ENCODE measurements around the gene SKA3.
"Not testable (repeated sequence)": the region's sequence is repeated elsewhere in the genome, so short reads cannot be mapped to it uniquely, and the experiment has no call there.

The SKA3 gene

GRCh38 chr13:21147827-21148226, 28.5 kb downstream of the SKA3 start:
- no peak for DNase-seq
- peaks cover 14% of the 10 kb centered on the region for H3K4me1 Mint-ChIP-seq
- CTCF ChIA-PET, result no interaction called here
- no peaks in the 10 kb centered on the region for H3K27me3 Mint-ChIP-seq
- peaks cover 37% of the 10 kb centered on the region for H3K36me3 Mint-ChIP-seq
- no peak overlapping the region for H3K4me3 Mint-ChIP-seq
- no peaks in the 10 kb centered on the region for H3K9me3 Mint-ChIP-seq
- no peak overlapping the region for H3K27ac Mint-ChIP-seq

GRCh38 chr13:21142766-21143165, 33.6 kb downstream of the SKA3 start:
- no peak for DNase-seq
- Mint-ChIP-seq H3K4me1 (peaks cover 43% of the 10 kb centered on the region), H3K4me3 (peak overlapping the region; percentile 53), H3K9me3 (no peaks in the 10 kb centered on the region), H3K36me3 (peaks cover 40% of the 10 kb centered on the region), H3K27me3 (no peaks in the 10 kb centered on the region), H3K27ac (peak overlapping the region; percentile 81)
- CTCF ChIA-PET, result interaction anchor here (0.6 kb wide), 1 partner anchor 32 kb away, joined by 3 read pairs; no protein-coding TSS in a partner anchor

DNA sequence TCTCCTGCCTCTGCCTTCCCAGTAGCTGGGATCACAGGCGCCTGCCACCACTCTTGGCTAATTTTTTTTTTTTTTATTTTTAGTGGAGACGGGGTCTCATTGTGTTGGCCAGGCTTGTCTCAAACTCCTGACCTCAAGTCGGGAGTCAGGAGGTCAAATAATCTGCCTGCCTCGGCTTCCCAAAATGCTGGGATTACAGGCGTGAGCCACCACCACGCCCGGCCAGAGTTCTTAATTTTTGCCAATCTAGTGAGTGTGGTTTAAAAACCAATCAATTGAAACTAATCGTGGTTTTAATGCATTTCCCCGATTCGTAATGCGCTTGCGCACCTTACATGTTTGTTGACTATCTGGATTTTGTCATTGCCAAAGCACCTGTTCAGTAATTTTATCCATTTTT, 37.0 kb downstream of the SKA3 start:
- no peak for DNase-seq
- Mint-ChIP-seq H3K4me1 (peaks cover 41% of the 10 kb centered on the region), H3K27me3 (peaks cover 16% of the 10 kb centered on the region), H3K4me3 (peak overlapping the region; percentile 87), H3K27ac (peak overlapping the region; percentile 94), H3K9me3 (no peaks in the 10 kb centered on the region), H3K36me3 (peaks cover 20% of the 10 kb centered on the region)
- CTCF ChIA-PET, result no interaction called here

- Mint-ChIP-seq H3K4me1 (peaks cover 36% of the 10 kb centered on the region), H3K9me3 (no peaks in the 10 kb centered on the region), H3K27me3 (peaks cover 19% of the 10 kb centered on the region), H3K4me3 (peak overlapping the region; percentile 48), H3K36me3 (peaks cover 17% of the 10 kb centered on the region), H3K27ac (peak overlapping the region; percentile 24)
- CTCF ChIA-PET, result interaction anchor here (0.6 kb wide), 1 partner anchor 195 kb away, joined by 3 read pairs; no protein-coding TSS in a partner anchor
- no peak for DNase-seq
These were observed 37.8 kb downstream of the SKA3 start for GRCh38 chr13:21138561-21138960.

- CTCF ChIA-PET, result no interaction called here
- no peak for DNase-seq
- Mint-ChIP-seq H3K27ac (no peak overlapping the region), H3K4me1 (peaks cover 29% of the 10 kb centered on the region), H3K9me3 (no peaks in the 10 kb centered on the region), H3K27me3 (peaks cover 23% of the 10 kb centered on the region), H3K36me3 (peaks cover 8% of the 10 kb centered on the region), H3K4me3 (no peak overlapping the region)
These were observed 38.7 kb downstream of the SKA3 start for GRCh38 chr13:21137696-21138095.

GRCh38 chr13:21135833-21136232, 40.5 kb downstream of the SKA3 start:
- not testable (repeated sequence) for DNase-seq, H3K4me3 Mint-ChIP-seq, H3K27ac Mint-ChIP-seq, H3K36me3 Mint-ChIP-seq, H3K9me3 Mint-ChIP-seq
- peaks cover 38% of the 10 kb centered on the region for H3K27me3 Mint-ChIP-seq
- CTCF ChIA-PET, result interaction anchor here (1.4 to 2.9 kb wide), 2 partner anchors 193 to 198 kb away, joined by 3 to 22 read pairs; no protein-coding TSS in a partner anchor
- H3K4me1 Mint-ChIP-seq, result peaks cover 13% of the 10 kb centered on the region

GRCh38 chr13:21134475-21134874, 41.9 kb downstream of the SKA3 start:
- CTCF ChIA-PET, result interaction anchor here (1.4 to 2.9 kb wide), 3 partner anchors 45 to 196 kb away, joined by 3 to 22 read pairs (median 3); no protein-coding TSS in a partner anchor
- Mint-ChIP-seq H3K27me3 (peaks cover 44% of the 10 kb centered on the region), H3K4me1 (peaks cover 5% of the 10 kb centered on the region), H3K27ac (no peak overlapping the region), H3K9me3 (no peaks in the 10 kb centered on the region), H3K4me3 (no peak overlapping the region), H3K36me3 (no peaks in the 10 kb centered on the region)
- no peak for DNase-seq

GRCh38 chr13:21133077-21133476, 43.3 kb downstream of the SKA3 start:
- CTCF ChIA-PET, result interaction anchor here (1.5 to 2.9 kb wide), 2 partner anchors 47 to 190 kb away, joined by 3 to 22 read pairs; no protein-coding TSS in a partner anchor
- no peak overlapping the region for H3K4me3 Mint-ChIP-seq

GRCh38 chr13:21130116-21130515, 46.2 kb downstream of the SKA3 start:
- Mint-ChIP-seq H3K9me3 (no peaks in the 10 kb centered on the region), H3K27ac (no peak overlapping the region), H3K36me3 (no peaks in the 10 kb centered on the region), H3K4me3 (no peak overlapping the region), H3K4me1 (no peaks in the 10 kb centered on the region), H3K27me3 (peaks cover 42% of the 10 kb centered on the region)
- CTCF ChIA-PET, result no interaction called here
- no peak for DNase-seq

More at GRCh38 chr13:21133077-21133476, 43.3 kb downstream of the SKA3 start:
- no peaks in the 10 kb centered on the region for H3K9me3 Mint-ChIP-seq
- DNase-seq, result no peak
- H3K27ac Mint-ChIP-seq, result no peak overlapping the region
- no peaks in the 10 kb centered on the region for H3K36me3 Mint-ChIP-seq
- H3K4me1 Mint-ChIP-seq, result no peaks in the 10 kb centered on the region
- H3K27me3 Mint-ChIP-seq, result peaks cover 44% of the 10 kb centered on the region

DNA sequence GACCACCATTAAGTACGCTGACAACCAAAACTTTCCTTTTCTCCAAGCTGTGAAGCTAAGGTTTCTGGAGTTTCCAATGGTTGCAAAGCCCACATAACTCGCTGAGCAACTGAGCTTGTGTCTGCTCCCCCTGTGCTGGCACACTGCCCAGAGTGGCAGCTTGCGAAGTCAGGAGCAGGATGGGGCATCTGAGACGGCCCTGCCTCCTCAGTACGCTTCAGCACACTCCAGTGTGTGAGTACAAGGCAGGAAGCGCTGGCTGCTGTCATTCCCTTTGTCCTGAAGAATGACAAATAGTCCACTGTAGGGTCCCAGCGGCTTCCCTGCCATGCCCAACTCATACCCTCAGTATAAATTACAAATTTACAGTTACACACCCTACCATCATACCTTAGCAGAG, 51.5 kb downstream of the SKA3 start:
- Mint-ChIP-seq H3K36me3 (no peaks in the 10 kb centered on the region), H3K27me3 (peaks cover 12% of the 10 kb centered on the region), H3K27ac (no peak overlapping the region), H3K9me3 (no peaks in the 10 kb centered on the region), H3K4me1 (no peaks in the 10 kb centered on the region), H3K4me3 (no peak overlapping the region)
- CTCF ChIA-PET, result interaction anchor here (0.6 kb wide), 1 partner anchor 14 kb away, joined by 3 read pairs; no protein-coding TSS in a partner anchor
- DNase-seq, result no peak

DNA sequence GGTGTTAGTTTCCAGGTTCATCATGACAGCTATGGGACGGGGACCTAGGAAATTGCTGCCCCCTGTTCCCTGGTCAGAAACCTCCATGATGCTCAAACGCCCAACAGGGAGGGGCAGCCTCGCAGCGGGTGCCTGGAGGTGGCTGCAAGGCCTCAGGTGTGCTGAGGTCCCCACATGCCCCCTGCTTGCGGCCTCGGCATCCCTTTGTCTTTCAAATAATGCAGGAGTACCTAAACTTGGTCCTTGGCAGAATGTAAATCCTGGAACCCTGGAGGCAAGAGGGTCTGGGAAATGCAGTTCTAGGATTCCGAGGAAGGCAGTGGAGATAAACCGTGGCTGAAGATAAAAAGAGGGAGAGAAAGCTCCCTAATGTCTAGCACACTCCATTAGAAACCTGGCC, 52.4 kb downstream of the SKA3 start:
- DNase-seq, result no peak
- Mint-ChIP-seq H3K4me1 (no peaks in the 10 kb centered on the region), H3K36me3 (no peaks in the 10 kb centered on the region), H3K4me3 (no peak overlapping the region), H3K27ac (no peak overlapping the region), H3K9me3 (no peaks in the 10 kb centered on the region), H3K27me3 (peaks cover 12% of the 10 kb centered on the region)
- CTCF ChIA-PET, result no interaction called here

- Mint-ChIP-seq H3K9me3 (no peaks in the 10 kb centered on the region), H3K4me3 (no peak overlapping the region), H3K27me3 (peaks cover 1% of the 10 kb centered on the region), H3K27ac (no peak overlapping the region), H3K4me1 (no peaks in the 10 kb centered on the region), H3K36me3 (no peaks in the 10 kb centered on the region)
- no peak for DNase-seq
- CTCF ChIA-PET, result no interaction called here
These were observed 54.7 kb downstream of the SKA3 start for GRCh38 chr13:21121616-21122015.

DNA sequence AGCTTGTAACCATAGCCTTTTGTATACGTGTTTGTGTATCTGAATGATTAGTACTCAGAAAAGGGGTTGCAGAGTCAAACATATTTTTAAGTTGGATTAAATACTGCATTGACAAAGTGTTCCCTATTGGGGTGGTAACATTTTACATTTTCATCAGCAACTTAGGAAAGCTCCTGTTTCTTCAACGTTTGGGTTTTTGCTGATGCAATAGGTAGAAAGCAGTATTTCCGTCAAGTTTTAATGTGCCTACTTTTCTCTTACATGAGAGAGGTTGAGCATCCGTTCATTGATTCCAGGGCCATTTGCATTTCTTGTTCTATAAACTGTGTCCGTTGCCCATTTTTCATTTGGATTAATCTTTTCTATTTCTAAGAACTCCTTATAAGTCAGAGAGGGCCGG, 56.2 kb downstream of the SKA3 start:
- Mint-ChIP-seq H3K27me3 (no peaks in the 10 kb centered on the region), H3K27ac (no peak overlapping the region), H3K9me3 (no peaks in the 10 kb centered on the region), H3K4me3 (no peak overlapping the region), H3K4me1 (no peaks in the 10 kb centered on the region), H3K36me3 (no peaks in the 10 kb centered on the region)
- no peak for DNase-seq
- CTCF ChIA-PET, result no interaction called here

DNA sequence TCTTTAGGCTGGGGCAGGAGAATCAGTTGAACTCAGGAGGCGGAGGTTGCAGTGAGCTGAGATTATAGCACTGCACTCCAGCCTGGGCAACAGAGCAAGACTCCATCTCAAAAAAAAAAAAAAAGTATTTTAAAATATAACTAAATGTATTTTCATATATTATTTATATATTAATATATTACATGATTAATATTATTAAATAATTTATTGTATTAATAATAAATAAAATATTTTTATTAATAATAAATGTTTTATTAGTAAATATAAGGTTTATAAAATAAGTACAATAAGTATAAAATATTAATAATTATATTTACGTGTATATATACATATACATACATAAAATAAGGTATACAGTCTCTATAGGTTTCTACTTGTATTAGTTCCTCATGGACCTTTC, 56.8 kb downstream of the SKA3 start:
- no peaks in the 10 kb centered on the region for H3K9me3 Mint-ChIP-seq
- H3K4me1 Mint-ChIP-seq, result no peaks in the 10 kb centered on the region
- CTCF ChIA-PET, result no interaction called here
- no peak overlapping the region for H3K27ac Mint-ChIP-seq
- H3K27me3 Mint-ChIP-seq, result no peaks in the 10 kb centered on the region
- H3K36me3 Mint-ChIP-seq, result no peaks in the 10 kb centered on the region
- DNase-seq, result no peak
- no peak overlapping the region for H3K4me3 Mint-ChIP-seq

GRCh38 chr13:21118180-21118579, 58.2 kb downstream of the SKA3 start:
- no peaks in the 10 kb centered on the region for H3K4me1 Mint-ChIP-seq
- no peak for DNase-seq
- no peaks in the 10 kb centered on the region for H3K36me3 Mint-ChIP-seq
- CTCF ChIA-PET, result interaction anchor here (1.0 kb wide), 1 partner anchor 10 kb away, joined by 4 read pairs; no protein-coding TSS in a partner anchor
- H3K4me3 Mint-ChIP-seq, result no peak overlapping the region
- no peak overlapping the region for H3K27ac Mint-ChIP-seq
- H3K9me3 Mint-ChIP-seq, result no peaks in the 10 kb centered on the region
- no peaks in the 10 kb centered on the region for H3K27me3 Mint-ChIP-seq
